ENCODE data around the gene PM20D2.

Gene PM20D2

DNA sequence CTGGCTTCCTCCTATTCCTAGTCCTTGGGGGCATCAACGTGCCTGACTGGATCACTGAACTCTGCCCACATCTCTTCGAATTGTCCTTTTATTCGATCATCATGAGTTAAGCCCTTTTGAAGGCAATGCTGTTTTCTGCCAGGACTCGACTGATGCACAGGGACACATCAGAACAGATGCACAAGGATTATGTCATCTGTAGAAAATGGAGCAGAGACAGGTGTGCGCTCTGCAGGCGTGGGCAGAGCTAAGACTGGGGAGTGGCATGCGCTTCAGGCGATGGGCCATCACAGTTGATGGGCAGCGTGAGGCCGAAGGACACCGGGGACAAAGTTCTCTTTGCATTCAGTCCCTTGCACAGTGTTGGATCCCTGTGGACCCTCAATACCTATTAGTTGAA, 58.2 kb downstream of the PM20D2 start:
- no peak for DNase-seq (ENCODE audit: low spot score)

DNA sequence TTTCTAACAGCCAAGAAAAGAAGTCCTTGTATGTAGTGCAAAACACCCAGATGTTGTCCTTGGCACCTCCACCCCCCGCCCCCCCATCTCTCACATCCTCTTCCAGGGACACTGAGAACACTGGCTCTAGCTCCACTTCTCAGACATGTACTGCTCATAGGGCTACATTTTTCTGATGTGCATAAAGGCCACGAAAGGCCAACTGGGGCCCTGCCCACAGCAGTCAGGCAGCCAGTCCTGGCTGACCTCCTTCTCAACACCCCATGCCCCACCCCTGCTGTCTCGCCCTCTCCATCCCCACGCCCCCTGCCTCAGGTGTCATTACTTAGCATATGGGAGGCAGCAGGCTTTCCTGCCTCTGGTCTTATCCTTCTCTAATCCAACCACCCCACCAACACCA, 60.0 kb downstream of the PM20D2 start:
- DNase-seq (ENCODE audit: low spot score), result no peak

DNA sequence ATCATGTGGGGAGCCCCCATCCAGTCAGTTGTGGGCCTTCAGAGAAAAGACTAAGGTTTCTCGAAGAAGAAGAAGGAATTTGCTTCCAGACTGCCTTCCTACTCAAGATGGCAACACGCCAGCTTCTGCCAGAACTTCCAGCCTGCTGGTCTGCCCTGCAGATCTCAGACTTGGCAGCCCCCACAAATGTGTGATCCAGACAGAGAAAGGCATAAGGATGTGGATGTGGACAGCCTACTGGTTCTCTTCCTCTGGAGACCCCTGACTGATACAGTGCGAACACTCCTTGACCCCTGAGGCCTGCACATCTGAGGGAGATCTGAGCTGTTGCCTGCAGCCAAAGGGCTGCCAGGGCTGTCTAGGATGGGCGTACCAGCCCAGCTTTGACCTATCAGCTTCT, 62.7 kb downstream of the PM20D2 start:
- DNase-seq (ENCODE audit: low spot score), result no peak

DNA sequence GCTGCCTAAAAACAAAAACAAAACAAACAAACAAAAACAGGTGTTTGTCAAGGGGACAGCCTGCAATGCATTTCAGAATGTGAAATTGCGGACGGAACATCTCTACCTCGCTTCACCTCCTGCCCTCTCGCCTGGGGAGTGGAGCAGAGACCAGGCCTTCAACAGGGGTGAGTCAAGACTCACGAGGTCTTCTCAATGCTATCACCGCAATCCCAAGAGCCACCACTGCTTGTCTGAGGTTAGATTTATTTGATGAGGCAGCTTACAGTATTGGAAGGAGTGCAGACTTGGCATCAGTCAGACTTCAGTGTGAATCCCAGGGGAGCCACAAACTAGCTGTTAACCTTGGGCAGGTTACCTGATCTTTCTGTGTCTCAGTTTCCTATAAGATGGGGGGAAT, 63.6 kb downstream of the PM20D2 start:
- DNase-seq (ENCODE audit: low spot score), result no peak

DNA sequence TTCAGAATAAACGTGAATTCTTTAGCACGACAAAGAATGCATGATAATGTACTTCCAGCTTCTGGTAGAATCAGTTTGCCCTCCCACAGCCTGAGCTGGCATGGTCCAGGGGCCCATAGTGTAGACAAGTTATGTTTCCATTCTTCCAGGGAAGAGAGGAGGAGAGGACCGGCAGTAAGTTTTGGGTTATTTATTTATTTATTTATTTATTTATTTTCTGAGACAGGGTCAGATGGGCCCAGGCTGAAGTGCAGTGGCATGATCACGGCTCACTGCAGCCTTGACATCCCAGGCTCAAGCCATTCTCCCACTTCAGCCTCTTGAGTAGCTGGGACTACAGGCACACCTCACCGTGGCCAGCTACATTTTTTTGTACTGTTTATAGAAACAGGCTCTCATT, 66.6 kb downstream of the PM20D2 start:
- DNase-seq (ENCODE audit: low spot score), result no peak

DNA sequence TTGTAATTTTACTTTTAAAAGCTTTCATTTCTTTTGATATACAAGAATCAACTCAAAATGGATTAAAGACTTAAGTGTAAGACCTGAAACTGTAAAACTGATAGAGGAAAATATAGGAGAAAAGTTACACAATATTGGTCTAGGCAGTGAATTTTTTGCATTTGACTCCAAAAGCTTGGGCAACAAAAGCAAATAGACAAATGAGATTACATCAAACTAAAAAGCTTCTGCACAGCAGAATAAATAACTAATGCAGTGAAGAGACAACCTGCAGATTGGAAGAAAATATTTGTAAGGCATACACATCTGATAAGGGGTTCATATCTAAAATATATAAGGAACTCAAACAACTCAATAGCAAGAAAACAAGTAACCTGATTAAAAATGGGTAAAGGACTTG, 68.3 kb downstream of the PM20D2 start:
- no peak for DNase-seq (ENCODE audit: low spot score)

Data from CD4-positive, alpha-beta T cell treated with Interleukin-15 for 4 hours (primary cell).